ENCODE measurements around the gene TSR2. TPM values are rescaled to one million over a fixed set of nuclear protein-coding genes. Genes with fewer than 3 reads are reported as not detected.

TSR2 gene
- total and polyA plus RNA-seq, 2 donors (not counting 3 experiments of a cell fraction or from before 2014, with no cell fraction given): 12.4 to 22.8 TPM

- no TSS peak for BruUV-seq (replicated peaks)
- TF ChIP-seq FOS (IDR thresholded peaks at IDR 0.05; ENCODE audit: borderline replicate concordance, insufficient read depth, low read length): peak; percentile 25
- TF ChIP-seq EZH2 (IDR thresholded peaks at IDR 0.05; ENCODE audit: borderline replicate concordance, low read depth, low read length, severe bottlenecking): no peak
- peak; percentile 20 for TF ChIP-seq POLR2AphosphoS5 (IDR thresholded peaks at IDR 0.05; ENCODE audit: insufficient read depth, low read depth, low read length)
- Histone ChIP-seq H4K20me1 (replicated peaks; ENCODE audit: control insufficient read depth, extremely low read depth, insufficient read depth, low read length) (no peaks in the 10 kb centered on the region), H3K9ac (replicated peaks; ENCODE audit: extremely low read depth, insufficient read depth, low read length) (peak overlapping the region; percentile 9), H3K79me2 (ENCODE audit: control insufficient read depth, insufficient read depth, low read length) (peaks cover 24% of the 10 kb centered on the region), H3K36me3 (ENCODE audit: control insufficient read depth in 2 of 2, extremely low read depth in 1 of 2, insufficient read depth in 2 of 2, low read length in 2 of 2) (no peaks in the 10 kb centered on the region), H3K9me3 (replicated peaks; ENCODE audit: control insufficient read depth, insufficient read depth, low read length) (no peaks in the 10 kb centered on the region), H3K27me3 (ENCODE audit: control insufficient read depth in 2 of 2, insufficient read depth in 2 of 2, low read length in 2 of 2) (no peaks in the 10 kb centered on the region), H3K9me1 (replicated peaks; ENCODE audit: control insufficient read depth, extremely low read depth, insufficient read depth, low read length) (no peaks in the 10 kb centered on the region), H3K4me1 (ENCODE audit: control insufficient read depth, extremely low read depth, insufficient read depth, low read length) (peaks cover 23% of the 10 kb centered on the region), H3K27ac (ENCODE audit: insufficient read depth, low read depth, low read length) (peak overlapping the region; percentile 45), H3K4me2 (ENCODE audit: insufficient read depth, low read length) (peak overlapping the region; percentile 29), H3K4me3 (replicated peaks in 1 of 3; ENCODE audit: insufficient read depth in 1 of 3, low read depth in 1 of 3, low read length in 3 of 3) (no peak overlapping the region), H2AFZ (ENCODE audit: low read depth, low read length) (peak overlapping the region; percentile 88)
- DNase-seq (ENCODE audit: low read depth, low spot score) (peak; percentile 37), FAIRE-seq (peak; percentile 88)
- POLR2A ChIA-PET: no interaction called here
- CTCF ChIA-PET: no interaction called here
- intact Hi-C loops (cut with micrococcal nuclease) (loop anchor here (1.0 kb wide), 1 partner anchor 8 kb away; no protein-coding TSS in a partner anchor), dilution Hi-C loops (cut with MboI; ENCODE audit: extremely low pct_ligation_motif_present, low sequenced_read_pairs) (no loop called here)
Observed at GRCh38 chrX:54492340-54492739, 52.1 kb downstream of the TSR2 start.

- intact Hi-C loops (cut with micrococcal nuclease): loop anchor here (2.0 kb wide), 1 partner anchor 144 kb away; no protein-coding TSS in a partner anchor
- Histone ChIP-seq H2AFZ (ENCODE audit: low read depth, low read length) (peak overlapping the region; percentile 16), H3K9me3 (replicated peaks; ENCODE audit: control insufficient read depth, insufficient read depth, low read length) (no peaks in the 10 kb centered on the region), H3K9me1 (replicated peaks; ENCODE audit: control insufficient read depth, extremely low read depth, insufficient read depth, low read length) (no peaks in the 10 kb centered on the region), H3K36me3 (ENCODE audit: control insufficient read depth in 2 of 2, extremely low read depth in 1 of 2, insufficient read depth in 2 of 2, low read length in 2 of 2) (no peaks in the 10 kb centered on the region), H3K4me1 (ENCODE audit: control insufficient read depth, extremely low read depth, insufficient read depth, low read length) (peaks cover 23% of the 10 kb centered on the region), H4K20me1 (replicated peaks; ENCODE audit: control insufficient read depth, extremely low read depth, insufficient read depth, low read length) (no peaks in the 10 kb centered on the region), H3K79me2 (ENCODE audit: control insufficient read depth, insufficient read depth, low read length) (peaks cover 24% of the 10 kb centered on the region), H3K9ac (replicated peaks; ENCODE audit: extremely low read depth, insufficient read depth, low read length) (peak overlapping the region; percentile 65), H3K27me3 (ENCODE audit: control insufficient read depth in 2 of 2, insufficient read depth in 2 of 2, low read length in 2 of 2) (no peaks in the 10 kb centered on the region), H3K4me3 (replicated peaks in 1 of 3; ENCODE audit: insufficient read depth in 1 of 3, low read depth in 1 of 3, low read length in 3 of 3) (peak overlapping the region; percentile 8 to 75 (median 52)), H3K27ac (ENCODE audit: insufficient read depth, low read depth, low read length) (peak overlapping the region; percentile 4), H3K4me2 (ENCODE audit: insufficient read depth, low read length) (peak overlapping the region; percentile 32)
- DNase-seq (ENCODE audit: low read depth, low spot score) (no peak), FAIRE-seq (no peak)
- ChIA-PET POLR2A (no interaction called here), CTCF (no interaction called here)
- dilution Hi-C loops (cut with MboI; ENCODE audit: extremely low pct_ligation_motif_present, low sequenced_read_pairs): no loop called here
- TF ChIP-seq JUN (IDR thresholded peaks at IDR 0.05; ENCODE audit: borderline replicate concordance, insufficient read depth, insufficient read length, low read depth) (no peak), FOS (IDR thresholded peaks at IDR 0.05; ENCODE audit: borderline replicate concordance, insufficient read depth, low read length) (no peak), EZH2 (IDR thresholded peaks at IDR 0.05; ENCODE audit: borderline replicate concordance, low read depth, low read length, severe bottlenecking) (no peak), MYC (IDR thresholded peaks at IDR 0.05; ENCODE audit: low read depth, low read length) (no peak), GATA2 (IDR thresholded peaks at IDR 0.05; ENCODE audit: insufficient read depth, insufficient read length, low read depth, low read length) (no peak), POLR2A (IDR thresholded peaks at IDR 0.05; ENCODE audit: low read depth, low read length) (no peak), POLR2AphosphoS5 (IDR thresholded peaks at IDR 0.05; ENCODE audit: insufficient read depth, low read depth, low read length) (no peak), MAX (IDR thresholded peaks at IDR 0.05; ENCODE audit: insufficient read depth, insufficient read length) (no peak), CTCF (IDR thresholded peaks at IDR 0.05; ENCODE audit: extremely low read depth in 1 of 2, insufficient read depth in 1 of 2, low read depth in 1 of 2, low read length in 2 of 2) (no peak)
- no TSS peak for BruUV-seq (replicated peaks)
Observed at GRCh38 chrX:54494166-54494988, 54.2 kb downstream of the TSR2 start.

Data from endothelial cell of umbilical vein (primary cell).